SH-SY5Y (cell line): ENCODE data around the gene PYGB.

Source experiments
- GATA2 ChIP-seq: IDR thresholded peaks from 2 replicates; pipeline ENCODE4 v1.6.1; 2011; ENCODE audit warnings: mild to moderate bottlenecking, low read depth, low read length
- GATA3 ChIP-seq: IDR thresholded peaks from 2 replicates; pipeline ENCODE4 v1.6.1; 2011; ENCODE audit warnings: low read depth, mild to moderate bottlenecking, low read length, moderate library complexity

- TF ChIP-seq GATA2 = no peak
- no peak for TF ChIP-seq GATA3
These were observed 35.5 kb downstream of the PYGB start for GRCh38 chr20:25283221-25283951.
